PFSK-1 (cell line): ENCODE measurements around the gene KIFAP3.

ENCODE experiments used
- FOXP2 ChIP-seq: optimal IDR thresholded peaks from 2 replicates; pipeline ENCODE3; 2011; ENCODE audit warnings: borderline replicate concordance, control low read depth, inconsistent platforms; ENCODE audit not compliant: insufficient read depth; ENCODE audit errors: extremely low read length, extremely low read depth
- POLR2AphosphoS5 ChIP-seq: IDR thresholded peaks from 2 replicates; pipeline ENCODE4 v1.6.1; 2012; ENCODE audit warnings: low read depth, mild to moderate bottlenecking, control low read depth, low read length, moderate library complexity
- SIN3A ChIP-seq: IDR thresholded peaks from 2 replicates; pipeline ENCODE4 v1.6.1; 2012; ENCODE audit warnings: mild to moderate bottlenecking, low read length, moderate library complexity, borderline replicate concordance; ENCODE audit not compliant: insufficient read depth
- TAF1 ChIP-seq: IDR thresholded peaks from 2 replicates; pipeline ENCODE4 v1.6.1; 2012; ENCODE audit warnings: low read length, control low read depth, borderline replicate concordance; ENCODE audit not compliant: insufficient read depth
- TF ChIP-seq, protein P1 (sequence below), 2 experiments: IDR thresholded peaks; 2 replicates each; pipeline versions ENCODE4 v1.6.1 to v1.8.0; 2011 to 2012; ENCODE audit warnings: low read depth in 2 of 2, low read length in 2 of 2, control low read depth in 1 of 2, inconsistent platforms in 1 of 2, mild to moderate bottlenecking in 1 of 2, moderate library complexity in 1 of 2; ENCODE audit not compliant: insufficient read depth in 1 of 2

DNA sequence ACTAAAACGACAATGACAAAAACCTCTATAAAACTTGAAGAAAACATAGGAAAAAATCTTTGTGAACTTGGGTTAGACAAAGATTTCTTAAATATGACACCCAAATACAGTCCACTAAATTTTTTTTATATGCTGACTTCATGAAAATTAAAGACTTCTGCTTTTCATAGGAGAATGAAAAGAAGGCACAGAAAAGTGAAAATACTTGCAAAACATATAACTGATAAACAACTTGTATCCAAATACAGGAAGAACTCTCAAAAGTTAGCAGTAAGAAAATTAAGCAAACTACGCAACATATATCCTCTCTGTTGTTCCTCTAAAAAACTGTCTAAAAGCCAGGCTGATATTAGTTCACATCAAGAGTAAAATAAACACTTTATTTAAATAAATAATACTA, 53.6 kb downstream of the KIFAP3 start:
- no peak for TF ChIP-seq POLR2AphosphoS5
- TF ChIP-seq TAF1, result no peak
- no peak for TF ChIP-seq SIN3A
- TF ChIP-seq, protein P1, sequence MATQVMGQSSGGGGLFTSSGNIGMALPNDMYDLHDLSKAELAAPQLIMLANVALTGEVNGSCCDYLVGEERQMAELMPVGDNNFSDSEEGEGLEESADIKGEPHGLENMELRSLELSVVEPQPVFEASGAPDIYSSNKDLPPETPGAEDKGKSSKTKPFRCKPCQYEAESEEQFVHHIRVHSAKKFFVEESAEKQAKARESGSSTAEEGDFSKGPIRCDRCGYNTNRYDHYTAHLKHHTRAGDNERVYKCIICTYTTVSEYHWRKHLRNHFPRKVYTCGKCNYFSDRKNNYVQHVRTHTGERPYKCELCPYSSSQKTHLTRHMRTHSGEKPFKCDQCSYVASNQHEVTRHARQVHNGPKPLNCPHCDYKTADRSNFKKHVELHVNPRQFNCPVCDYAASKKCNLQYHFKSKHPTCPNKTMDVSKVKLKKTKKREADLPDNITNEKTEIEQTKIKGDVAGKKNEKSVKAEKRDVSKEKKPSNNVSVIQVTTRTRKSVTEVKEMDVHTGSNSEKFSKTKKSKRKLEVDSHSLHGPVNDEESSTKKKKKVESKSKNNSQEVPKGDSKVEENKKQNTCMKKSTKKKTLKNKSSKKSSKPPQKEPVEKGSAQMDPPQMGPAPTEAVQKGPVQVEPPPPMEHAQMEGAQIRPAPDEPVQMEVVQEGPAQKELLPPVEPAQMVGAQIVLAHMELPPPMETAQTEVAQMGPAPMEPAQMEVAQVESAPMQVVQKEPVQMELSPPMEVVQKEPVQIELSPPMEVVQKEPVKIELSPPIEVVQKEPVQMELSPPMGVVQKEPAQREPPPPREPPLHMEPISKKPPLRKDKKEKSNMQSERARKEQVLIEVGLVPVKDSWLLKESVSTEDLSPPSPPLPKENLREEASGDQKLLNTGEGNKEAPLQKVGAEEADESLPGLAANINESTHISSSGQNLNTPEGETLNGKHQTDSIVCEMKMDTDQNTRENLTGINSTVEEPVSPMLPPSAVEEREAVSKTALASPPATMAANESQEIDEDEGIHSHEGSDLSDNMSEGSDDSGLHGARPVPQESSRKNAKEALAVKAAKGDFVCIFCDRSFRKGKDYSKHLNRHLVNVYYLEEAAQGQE (IDR thresholded peaks at IDR 0.05; ENCODE audit: insufficient read depth in 1 of 2, low read depth in 2 of 2, low read length in 2 of 2), result no peak
- TF ChIP-seq FOXP2, result no peak
